Mucosa of descending colon (tissue), 3 donors: ENCODE measurements around the gene EPHB6. TPM values are rescaled to one million over a fixed set of nuclear protein-coding genes. Genes with fewer than 3 reads are reported as not detected.

Source experiments
- ATAC-seq: fragments of 200-7000 bp; cut with Tn5 transposase; one replicate; pipeline ENCODE4 v1.9.1; 2020; ENCODE audit warnings: mild to moderate bottlenecking, moderate library complexity
- DNase-seq, 3 donors: peaks; one replicate each; pipeline ENCODE4 v3.0.0-alpha.2; 2020
- H3K36me3 ChIP-seq: fragments of 200-600 bp; one replicate; pipeline ENCODE4 v1.8.0; 2021; ENCODE audit warnings: low read depth, mild to moderate bottlenecking
- H3K4me1 ChIP-seq: fragments of 200-600 bp; one replicate; pipeline ENCODE4 v1.8.0; 2021; ENCODE audit warnings: low read depth, mild to moderate bottlenecking
- H3K4me3 ChIP-seq: fragments of 200-600 bp; one replicate; pipeline ENCODE4 v1.8.0; 2021; ENCODE audit warnings: mild to moderate bottlenecking
- H3K9me3 ChIP-seq: fragments of 200-600 bp; one replicate; pipeline ENCODE4 v1.8.0; 2021; ENCODE audit warnings: mild to moderate bottlenecking
- intact Hi-C, 2 donors: fragments of 100-400 bp; cut with DNase I in 1 of 2; cut with micrococcal nuclease in 1 of 2; formaldehyde crosslinking; loops; one replicate each; pipeline versions ENCODE4 v1.11.0 to v1.11.1; 2022; cut with DNase I, micrococcal nuclease
- total RNA-seq, 3 donors: library from RNA; stranded (reverse); fragmentation: NEBNext Ultra II Directional in 2 of 3; extraction: Animal tissue kit (Norgen Biotek cat#: 25700) in 2 of 3; gene quantifications; one replicate each; pipeline versions ENCODE4 v1.2.1 to v1.2.4, GENCODE V29; 2021 to 2023
- TF ChIP-seq, protein P1 (sequence below): fragments of 200-600 bp; IDR thresholded peaks from one replicate; pipeline ENCODE4 v1.8.0; 2022; ENCODE audit warnings: antibody characterized with exemption, mild to moderate bottlenecking
- donor health status: DM: no; HTN: no; CAD: no; lungs with moderate emphysema.
- donor health status: DM: no; HTN: no; CAD: no.
- donor health status: DM: no; HTN: yes; CAD: no.

The EPHB6 gene
- total RNA-seq, 3 donors from 2014 or later: 1.2 to 8.7 (median 2.6) TPM

- Histone ChIP-seq H3K9me3 (no peaks in the 10 kb centered on the region), H3K4me1 (no peaks in the 10 kb centered on the region), H3K4me3 (no peak overlapping the region), H3K36me3 (no peaks in the 10 kb centered on the region)
- DNase-seq (no peak), ATAC-seq (no peak)
- intact Hi-C loops: no loop called here
- TF ChIP-seq, protein P1, sequence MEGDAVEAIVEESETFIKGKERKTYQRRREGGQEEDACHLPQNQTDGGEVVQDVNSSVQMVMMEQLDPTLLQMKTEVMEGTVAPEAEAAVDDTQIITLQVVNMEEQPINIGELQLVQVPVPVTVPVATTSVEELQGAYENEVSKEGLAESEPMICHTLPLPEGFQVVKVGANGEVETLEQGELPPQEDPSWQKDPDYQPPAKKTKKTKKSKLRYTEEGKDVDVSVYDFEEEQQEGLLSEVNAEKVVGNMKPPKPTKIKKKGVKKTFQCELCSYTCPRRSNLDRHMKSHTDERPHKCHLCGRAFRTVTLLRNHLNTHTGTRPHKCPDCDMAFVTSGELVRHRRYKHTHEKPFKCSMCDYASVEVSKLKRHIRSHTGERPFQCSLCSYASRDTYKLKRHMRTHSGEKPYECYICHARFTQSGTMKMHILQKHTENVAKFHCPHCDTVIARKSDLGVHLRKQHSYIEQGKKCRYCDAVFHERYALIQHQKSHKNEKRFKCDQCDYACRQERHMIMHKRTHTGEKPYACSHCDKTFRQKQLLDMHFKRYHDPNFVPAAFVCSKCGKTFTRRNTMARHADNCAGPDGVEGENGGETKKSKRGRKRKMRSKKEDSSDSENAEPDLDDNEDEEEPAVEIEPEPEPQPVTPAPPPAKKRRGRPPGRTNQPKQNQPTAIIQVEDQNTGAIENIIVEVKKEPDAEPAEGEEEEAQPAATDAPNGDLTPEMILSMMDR: no peak
Measured at GRCh38 chr7:142884286-142884640, 29.4 kb downstream of the EPHB6 start.

- Histone ChIP-seq H3K36me3 (no peaks in the 10 kb centered on the region), H3K9me3 (no peaks in the 10 kb centered on the region), H3K4me3 (no peak within 1 kb of the TSS), H3K4me1 (no peaks in the 10 kb centered on the region)
- intact Hi-C loops: no loop called here
- peak in 2 of 3 donors; percentile 62 to 67 for DNase-seq
- TF ChIP-seq, protein P1: no peak
- peak; percentile 87 for ATAC-seq
Measured at GRCh38 chr7:142885311-142886230, 30.7 kb downstream of the EPHB6 start, which contains the start of gene TRPV6. TRPV6 (minus strand) TSS chr7:142885745.

- TF ChIP-seq, protein P1: no peak
- Histone ChIP-seq H3K36me3 (no peaks in the 10 kb centered on the region), H3K4me1 (no peaks in the 10 kb centered on the region), H3K4me3 (no peak overlapping the region), H3K9me3 (no peaks in the 10 kb centered on the region)
- DNase-seq (no peak), ATAC-seq (no peak)
- intact Hi-C loops: no loop called here
Measured at GRCh38 chr7:142886866-142887265, 32.0 kb downstream of the EPHB6 start.

DNA sequence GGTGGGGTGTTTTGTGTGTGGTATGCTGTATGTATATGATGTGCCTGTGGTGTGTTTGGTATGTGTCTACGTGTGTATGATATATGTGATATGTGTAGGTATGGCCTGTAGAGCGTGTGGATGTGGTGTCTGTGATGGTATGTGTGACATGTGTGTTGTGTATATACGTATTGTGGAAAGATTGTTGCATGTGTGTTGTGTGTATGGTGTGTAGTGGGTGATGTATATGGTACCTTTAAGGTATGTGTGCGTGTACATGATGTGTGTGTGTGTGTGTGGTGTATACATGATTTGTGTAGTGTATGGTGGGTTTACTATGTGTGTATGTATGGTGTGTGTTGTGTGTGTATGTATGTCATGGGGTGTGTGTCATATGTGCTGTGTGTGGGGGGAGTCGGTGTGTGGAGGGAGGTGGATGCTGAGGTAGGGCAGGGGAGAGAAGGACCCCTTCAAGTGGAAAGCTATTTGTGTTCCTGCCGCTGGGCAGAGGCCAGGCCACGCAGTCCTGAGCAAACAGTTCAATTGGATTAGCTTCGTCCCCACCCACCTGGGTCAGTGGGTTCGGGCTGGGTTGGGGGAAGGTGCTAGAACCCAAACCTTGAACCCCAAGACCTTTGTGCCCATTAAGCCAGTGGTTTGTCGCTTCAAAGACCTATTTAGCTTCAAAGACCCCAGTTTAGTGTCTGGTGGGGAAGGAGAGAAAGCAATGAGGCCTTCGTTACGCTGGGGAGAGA, 32.6 kb downstream of the EPHB6 start:
- no peak overlapping the region for H3K4me3 ChIP-seq
- no peaks in the 10 kb centered on the region for H3K36me3 ChIP-seq
- TF ChIP-seq, protein P1: no peak
- intact Hi-C loops: no loop called here
- no peaks in the 10 kb centered on the region for H3K4me1 ChIP-seq
- DNase-seq (no peak), ATAC-seq (no peak)
- H3K9me3 ChIP-seq: no peaks in the 10 kb centered on the region

DNA sequence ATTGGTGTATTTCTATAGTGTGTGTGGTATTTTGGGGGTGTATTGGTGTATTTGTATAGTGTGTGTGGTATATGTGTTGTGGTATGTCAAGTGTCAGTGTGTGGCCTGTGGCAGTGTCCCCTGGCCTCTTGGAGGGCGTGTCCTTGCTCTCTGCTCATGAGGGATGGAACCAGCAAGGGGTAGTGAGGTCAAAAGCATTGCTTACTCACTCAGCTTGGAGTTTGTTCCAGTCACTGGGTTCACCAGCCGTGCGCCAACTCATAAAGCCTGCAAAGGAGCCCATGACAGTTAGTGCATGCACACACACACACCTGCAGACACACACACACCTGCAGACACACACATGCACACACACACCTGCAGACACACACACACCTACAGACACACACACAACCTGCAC, 34.9 kb downstream of the EPHB6 start:
- DNase-seq (no peak), ATAC-seq (no peak)
- H3K36me3 ChIP-seq: no peaks in the 10 kb centered on the region
- no peaks in the 10 kb centered on the region for H3K4me1 ChIP-seq
- intact Hi-C loops: no loop called here
- no peak overlapping the region for H3K4me3 ChIP-seq
- no peaks in the 10 kb centered on the region for H3K9me3 ChIP-seq
- TF ChIP-seq, protein P1: no peak
